GM12891 (cell line): ENCODE results near the gene DDX52.

Source experiments
- POLR2A ChIP-seq: IDR thresholded peaks from 2 replicates; pipeline ENCODE4 v1.6.1; 2011; ENCODE audit warnings: low read depth, low read length, control low read depth
- POLR2AphosphoS5 ChIP-seq: IDR thresholded peaks from 2 replicates; pipeline ENCODE4 v1.6.1; 2011; ENCODE audit warnings: low read depth, low read length, control low read depth
- SPI1 ChIP-seq: IDR thresholded peaks from 2 replicates; pipeline ENCODE4 v1.6.1; 2011; ENCODE audit warnings: low read depth, low read length, control low read depth
- TAF1 ChIP-seq: IDR thresholded peaks from 2 replicates; pipeline ENCODE4 v1.6.1; 2011; ENCODE audit warnings: low read depth, low read length, control low read depth

GRCh38 chr17:37683454-37683984, 40.3 kb upstream of the DDX52 start:
- TF ChIP-seq POLR2A (no peak), POLR2AphosphoS5 (no peak), SPI1 (no peak), TAF1 (no peak)
